HepG2 (cell line): ENCODE data around the gene RBBP8NL. TPM values are rescaled to one million over a fixed set of nuclear protein-coding genes. Genes with fewer than 3 reads are reported as not detected.

Source experiments
- ATAC-seq: fragments of 200-7000 bp; cut with Tn5 transposase; 3 replicates; pipeline ENCODE4 v1.9.1; 2020; ENCODE audit warnings: mild to moderate bottlenecking, moderate library complexity
- BruUV-seq: library from RNA; stranded (reverse); fragments of 400-500 nt; replicated peaks from 2 replicates; lab custom pipeline; 2021; lab: Mats Ljungman, UMichigan
- CTCF ChIA-PET: fragments of 300-600 bp; formaldehyde crosslinking; extraction: SDS; loops from one replicate; lab custom pipeline; 2021; ENCODE audit warnings: low total read pairs, inconsistent platforms, low intra/inter-chr PET ratio; lab: Yijun Ruan, JAX
- POLR2A ChIA-PET: fragments of 350-600 bp; sonication (Branson Sonifier 250); formaldehyde crosslinking; loops from one replicate; lab custom pipeline; 2020; ENCODE audit warnings: antibody characterized with exemption, inconsistent platforms; lab: Yijun Ruan, JAX
- DNase-seq: peaks from one replicate; pipeline ENCODE4 v3.0.0-alpha.2; 2015; ENCODE audit warnings: low spot score
- FAIRE-seq: peaks from 3 replicates; lab custom pipeline; 2011; peaks lifted over from hg19 to GRCh38; lab: Jason Lieb, UNC
- H2AFZ ChIP-seq: one replicate; pipeline ENCODE4 v1.6.1; 2011; ENCODE audit warnings: low read length, inconsistent platforms
- H3K27ac ChIP-seq: fragments of 300-600 bp; 3 replicates; pipeline ENCODE4 v1.8.0; 2011; ENCODE audit warnings: mixed run types, mild to moderate bottlenecking, mixed read lengths, low read length, inconsistent platforms; ENCODE audit not compliant: insufficient read depth; ENCODE audit errors: extremely low read length
- H3K27me3 ChIP-seq, 2 experiments: fragments of 200-600 bp in 1 of 2; 2 replicates in 1 of 2; 3 replicates in 1 of 2; pipeline versions ENCODE4 v1.6.0 to v1.8.0; 2011; ENCODE audit warnings: low read length in 2 of 2, mild to moderate bottlenecking in 2 of 2, moderate library complexity in 2 of 2, inconsistent platforms in 1 of 2; ENCODE audit not compliant: insufficient read depth in 2 of 2, control insufficient read depth in 1 of 2
- H3K36me3 ChIP-seq, 2 experiments: fragments of 200-600 bp in 1 of 2; replicated peaks in 1 of 2; 2 replicates in 1 of 2; 3 replicates in 1 of 2; pipeline versions ENCODE4 v1.5.1 to v1.8.0; 2011; ENCODE audit warnings: low read length in 2 of 2, inconsistent platforms in 1 of 2; ENCODE audit not compliant: insufficient read depth in 2 of 2, control insufficient read depth in 1 of 2
- H3K4me1 ChIP-seq: 2 replicates; pipeline ENCODE4 v1.5.1; 2012; ENCODE audit warnings: low read length, inconsistent platforms; ENCODE audit not compliant: insufficient read depth
- H3K4me2 ChIP-seq: 2 replicates; pipeline ENCODE4 v1.6.0; 2011; ENCODE audit warnings: low read depth, low read length, inconsistent platforms
- H3K4me3 ChIP-seq, 3 experiments: fragments of 200-600 bp in 1 of 3; sonication (generic), shearing (Covaris generic) in 1 of 3; replicated peaks in 1 of 3; 2 replicates each; pipeline ENCODE4 v1.5.1; 2011 to 2016; ENCODE audit warnings: low read length in 3 of 3, inconsistent platforms in 2 of 3, low read depth in 2 of 3, mild to moderate bottlenecking in 2 of 3, control low read depth in 1 of 3, mixed read lengths in 1 of 3; ENCODE audit not compliant: insufficient read depth in 1 of 3
- H3K79me2 ChIP-seq: one replicate; pipeline ENCODE4 v1.6.1; 2011; ENCODE audit warnings: low read length, inconsistent platforms; ENCODE audit not compliant: insufficient read depth
- H3K9ac ChIP-seq: 2 replicates; pipeline ENCODE4 v1.6.0; 2011; ENCODE audit warnings: mild to moderate bottlenecking, low read depth, low read length, inconsistent platforms; ENCODE audit not compliant: insufficient read depth
- H3K9me3 ChIP-seq: 2 replicates; pipeline ENCODE4 v1.5.1; 2012; ENCODE audit warnings: mild to moderate bottlenecking, low read length
- H4K20me1 ChIP-seq: 2 replicates; pipeline ENCODE4 v1.6.0; 2011; ENCODE audit warnings: inconsistent platforms, mild to moderate bottlenecking, low read length, moderate library complexity; ENCODE audit not compliant: insufficient read depth
- ARHGAP35 ChIP-seq: sonication (generic); formaldehyde crosslinking; IDR thresholded peaks from 2 replicates; pipeline ENCODE4 v1.9.0; 2022; ENCODE audit warnings: mild to moderate bottlenecking, inconsistent platforms, moderate library complexity, missing genetic modification reagents, borderline replicate concordance
- BATF2 ChIP-seq: sonication (generic); formaldehyde crosslinking; IDR thresholded peaks from 2 replicates; pipeline ENCODE4 v1.8.0; 2022; ENCODE audit warnings: mild to moderate bottlenecking, missing genetic modification reagents, moderate library complexity
- HNRNPL ChIP-seq: fragments of 200-400 bp; formaldehyde crosslinking; IDR thresholded peaks from 2 replicates; pipeline ENCODE4 v1.6.1; 2017; ENCODE audit warnings: mild to moderate bottlenecking, low read depth, low read length
- PPARG ChIP-seq: conservative IDR thresholded peaks from 2 replicates; pipeline ENCODE4 v1.6.1; 2016; ENCODE audit warnings: missing biosample characterization, missing genetic modification reagents
- RARG ChIP-seq: sonication (generic); formaldehyde crosslinking; IDR thresholded peaks from 2 replicates; pipeline ENCODE4 v1.4.0; 2020; ENCODE audit warnings: low read depth, mild to moderate bottlenecking, missing genetic modification reagents
- RBFOX2 ChIP-seq: fragments of 200-400 bp; formaldehyde crosslinking; IDR thresholded peaks from 2 replicates; pipeline ENCODE4 v1.6.1; 2017; ENCODE audit warnings: low read depth, mild to moderate bottlenecking, low read length
- RFXANK ChIP-seq: IDR thresholded peaks from 2 replicates; pipeline ENCODE4 v1.6.1; 2016
- SP140L ChIP-seq: sonication (generic); formaldehyde crosslinking; IDR thresholded peaks from 2 replicates; pipeline ENCODE4 v1.4.0; 2020; ENCODE audit warnings: missing genetic modification reagents, borderline replicate concordance
- STAT5B ChIP-seq: sonication (generic); formaldehyde crosslinking; IDR thresholded peaks from 2 replicates; pipeline ENCODE4 v1.4.0; 2020; ENCODE audit warnings: missing genetic modification reagents
- TRIM22 ChIP-seq: fragments of 450-650 bp; IDR thresholded peaks from 2 replicates; pipeline ENCODE4 v1.6.1; 2017
- TRIM24 ChIP-seq: sonication (generic); formaldehyde crosslinking; IDR thresholded peaks from 2 replicates; pipeline ENCODE4 v1.8.0; 2022; ENCODE audit warnings: mild to moderate bottlenecking, missing genetic modification reagents
- ZFP36 ChIP-seq: fragments of 150-350 bp; IDR thresholded peaks from 2 replicates; pipeline ENCODE4 v1.6.1; 2018; ENCODE audit warnings: borderline replicate concordance, low read length, low read depth; ENCODE audit not compliant: partially characterized antibody
- ZNF124 ChIP-seq: sonication (generic); formaldehyde crosslinking; IDR thresholded peaks from 2 replicates; pipeline ENCODE4 v1.4.0; 2020; ENCODE audit warnings: missing genetic modification reagents
- ZNF326 ChIP-seq: sonication (generic); formaldehyde crosslinking; IDR thresholded peaks from 2 replicates; pipeline ENCODE4 v1.4.0; 2020; ENCODE audit warnings: missing genetic modification reagents, borderline replicate concordance
- ZNF350 ChIP-seq: sonication (generic); formaldehyde crosslinking; IDR thresholded peaks from 2 replicates; pipeline ENCODE4 v1.4.0; 2020; ENCODE audit warnings: mild to moderate bottlenecking, low read depth, missing genetic modification reagents, borderline replicate concordance
- ZNF777 ChIP-seq: sonication (generic); formaldehyde crosslinking; IDR thresholded peaks from 2 replicates; pipeline ENCODE4 v1.4.0; 2020; ENCODE audit warnings: missing genetic modification reagents
- ZNF839 ChIP-seq: sonication (generic); formaldehyde crosslinking; IDR thresholded peaks from 2 replicates; pipeline ENCODE4 v1.4.0; 2020; ENCODE audit warnings: missing genetic modification reagents, mild to moderate bottlenecking, borderline replicate concordance
- ZSCAN20 ChIP-seq: sonication (generic); formaldehyde crosslinking; IDR thresholded peaks from 2 replicates; pipeline ENCODE4 v1.4.0; 2020; ENCODE audit warnings: missing genetic modification reagents, mild to moderate bottlenecking, borderline replicate concordance
- WGBS: methylation state at CpG from one replicate; pipeline ENCODE4 v1.1.6; 2017; ENCODE audit warnings: low lambda C conversion rate; 5-methylcytosine and 5-hydroxymethylcytosine counted together
- in situ Hi-C: cut with HindIII; loops from 2 replicates; pipeline ENCODE4 v1.10.0; 2017; ENCODE audit warnings: low pct_unique_long_range_greater_than_20kb; ENCODE audit not compliant: extremely low pct_ligation_motif_present
- intact Hi-C: fragments of 100-400 bp; cut with micrococcal nuclease; formaldehyde crosslinking; loops from one replicate; pipeline ENCODE4 v1.10.0; 2022; ENCODE audit not compliant: unreplicated experiment
- polyA plus RNA-seq, 8 experiments: library from polyadenylated mRNA; depleted of rRNA in 3 of 8; stranded (reverse) in 7 of 8; unstranded in 1 of 8; fragments of >200 nt; fragmentation: Illumina TruSeq in 4 of 8; extraction: Trizol in 4 of 8; gene quantifications; 2 replicates each; pipeline versions ENCODE4 v1.2.1 to v1.2.3, GENCODE V29; 2011 to 2016; ENCODE audit warnings: low read depth in 4 of 8, missing spikeins in 1 of 8, mixed read lengths in 1 of 8; ENCODE audit not compliant: insufficient read depth in 1 of 8
- total RNA-seq, 5 experiments: library from RNA; depleted of rRNA; stranded (reverse); fragments of >200 nt; fragmentation: Illumina TruSeq; extraction: Trizol; gene quantifications; 2 replicates each; pipeline ENCODE4 v1.2.3, GENCODE V29; 2016; ENCODE audit warnings: low read depth in 1 of 5

Gene RBBP8NL
- total and polyA plus RNA-seq, 2 of the 13 experiments (the other 11 are each of a cell fraction or from before 2014, with no cell fraction given): 0.69 to 0.86 TPM

- TF ChIP-seq ZNF326 (no peak), PPARG (CRISPR knock-in tag) (no peak; the same call in 1 of the 2 replicates), ZFP36 (no peak), ZNF350 (CRISPR knock-in tag) (peak; percentile 96)
Measured at GRCh38 chr20:62386383-62387218, 40.7 kb downstream of the RBBP8NL start, which contains the start of gene RPS21 (continued).

GRCh38 chr20:62382306-62383198, 44.8 kb downstream of the RBBP8NL start:
- 46% methylated on average over 18 of the region's 18 CpGs for WGBS
- CTCF ChIA-PET: interaction anchor here (1.0 to 2.7 kb wide), 2 partner anchors 77 to 81 kb away, joined by 4 to 57 read pairs; partner anchors contain the start of gene ADRM1
- TF ChIP-seq BATF2 (CRISPR knock-in tag) (no peak), HNRNPL (0 out of 2 replicates have a peak, but pooled peaks have one; percentile 61), RBFOX2 (no peak; the same call in 1 of the 2 replicates), STAT5B (CRISPR knock-in tag) (no peak), SP140L (no peak), ARHGAP35 (CRISPR knock-in tag) (peak; percentile 61; the same call in 1 of the 2 replicates), ZSCAN20 (CRISPR knock-in tag) (0 out of 2 replicates have a peak, but pooled peaks have one; percentile 58), ZNF124 (CRISPR knock-in tag) (0 out of 2 replicates have a peak, but pooled peaks have one; percentile 68), RARG (CRISPR knock-in tag) (no peak), TRIM22 (no peak), TRIM24 (no peak), ZNF777 (peak; percentile 54), ZNF839 (CRISPR knock-in tag) (no peak), RFXANK (CRISPR knock-in tag) (peak; percentile 84; the same call in 1 of the 2 replicates)

More at GRCh38 chr20:62382306-62383198, 44.8 kb downstream of the RBBP8NL start:
- H3K27me3 ChIP-seq: no peaks in the 10 kb centered on the region; a peak in 2 of 5 replicates
- H3K4me2 ChIP-seq: no peak overlapping the region
- peaks cover 26% of the 10 kb centered on the region for H3K79me2 ChIP-seq
- POLR2A ChIA-PET: interaction anchor here (0.7 to 3.2 kb wide), 7 partner anchors 10 to 84 kb away, joined by 3 to 51 read pairs (median 5); partner anchors contain the start of genes ADRM1 and LAMA5
- H3K9ac ChIP-seq: no peak overlapping the region
- H3K4me1 ChIP-seq: peaks cover 26% of the 10 kb centered on the region
- peaks cover 8% of the 10 kb centered on the region for H4K20me1 ChIP-seq
- intact Hi-C loops: loop anchor here (1.0 kb wide), 1 partner anchor 80 kb away; the partner anchor contains the start of gene ADRM1
- in situ Hi-C loops: no loop called here
- no peak overlapping the region; a peak in 1 of 6 replicates for H3K4me3 ChIP-seq
- H3K27ac ChIP-seq: no peak overlapping the region
- DNase-seq (peak; percentile 87), FAIRE-seq (peak; percentile 92), ATAC-seq (peak; percentile 88)
- H2AFZ ChIP-seq: no peak overlapping the region
- H3K36me3 ChIP-seq: 0 out of 5 replicates have a peak, but pooled peaks cover 2 to 6% of the 10 kb centered on the region in 2 experiments
- no TSS peak for BruUV-seq
- no peaks in the 10 kb centered on the region for H3K9me3 ChIP-seq
